Smooth muscle cell (in vitro differentiated cells): ENCODE data around the gene DGKD. TPM values are rescaled to one million over a fixed set of nuclear protein-coding genes. Genes with fewer than 3 reads are reported as not detected.

Source experiments
- DNase-seq: peaks from one replicate; lab custom pipeline; 2025; ENCODE audit not compliant: unreplicated experiment; lab: John Stamatoyannopoulos, UW
- H2AFZ ChIP-seq: fragments of 200-600 bp; sonication (generic); 2 replicates; pipeline ENCODE4 v1.6.0; 2016; ENCODE audit warnings: antibody characterized with exemption, low read depth, mild to moderate bottlenecking
- H3F3A ChIP-seq: fragments of 200-600 bp; sonication (generic); 2 replicates; pipeline ENCODE4 v1.6.0; 2017; ENCODE audit warnings: antibody characterized with exemption, low read depth
- H3K27ac ChIP-seq: fragments of 200-600 bp; sonication (generic); 2 replicates; pipeline ENCODE4 v1.5.1; 2016; ENCODE audit warnings: low read depth, mild to moderate bottlenecking
- H3K27me3 ChIP-seq: fragments of 200-600 bp; sonication (generic); 2 replicates; pipeline ENCODE4 v1.6.1; 2016; ENCODE audit warnings: low read depth, mild to moderate bottlenecking
- H3K36me3 ChIP-seq: fragments of 200-600 bp; sonication (generic); 2 replicates; pipeline ENCODE4 v1.5.1; 2016; ENCODE audit warnings: low read depth
- H3K4me1 ChIP-seq: fragments of 200-600 bp; sonication (generic); 2 replicates; pipeline ENCODE4 v1.5.1; 2016; ENCODE audit warnings: low read depth
- H3K4me2 ChIP-seq: fragments of 200-600 bp; sonication (generic); 2 replicates; pipeline ENCODE4 v1.6.0; 2016; ENCODE audit warnings: mild to moderate bottlenecking
- H3K4me3 ChIP-seq: fragments of 200-600 bp; sonication (generic); 2 replicates; pipeline ENCODE4 v1.5.1; 2016; ENCODE audit warnings: mild to moderate bottlenecking
- H3K79me2 ChIP-seq: fragments of 200-600 bp; sonication (generic); 2 replicates; pipeline ENCODE4 v1.6.0; 2016; ENCODE audit warnings: low read depth, mild to moderate bottlenecking
- H3K9ac ChIP-seq: fragments of 200-600 bp; sonication (generic); 2 replicates; pipeline ENCODE4 v1.6.0; 2016; ENCODE audit warnings: low read depth
- H3K9me3 ChIP-seq: fragments of 200-600 bp; sonication (generic); replicated peaks from 2 replicates; pipeline ENCODE4 v1.5.1; 2016; ENCODE audit warnings: low read depth
- H4K20me1 ChIP-seq: fragments of 200-600 bp; sonication (generic); 2 replicates; pipeline ENCODE4 v1.6.0; 2016; ENCODE audit warnings: low read depth
- WGBS: methylation state at CpG from one replicate; pipeline ENCODE4 v1.1.7; 2016; ENCODE audit warnings: low lambda C conversion rate; 5-methylcytosine and 5-hydroxymethylcytosine counted together
- polyA plus RNA-seq: library from polyadenylated mRNA; unstranded; fragments of >200 nt; fragmentation: Nextera tagmentation; extraction: Ambion mirVana; gene quantifications from 2 replicates; pipeline ENCODE4 v1.2.1, GENCODE V29; 2016
- total RNA-seq: library from RNA; depleted of rRNA; stranded (reverse); fragments of >200 nt; gene quantifications from 2 replicates; pipeline ENCODE4 v1.2.3, GENCODE V29; 2014
- TF ChIP-seq, protein P1 (sequence below): fragments of 200-600 bp; sonication (generic); IDR thresholded peaks from 2 replicates; pipeline ENCODE4 v1.5.1; 2017; ENCODE audit warnings: borderline replicate concordance, mild to moderate bottlenecking, antibody characterized with exemption; ENCODE audit not compliant: insufficient read depth, poor library complexity, severe bottlenecking

The DGKD gene
- total and polyA plus RNA-seq, 2 experiments from 2014 or later: 12.2 to 14.2 TPM

DNA sequence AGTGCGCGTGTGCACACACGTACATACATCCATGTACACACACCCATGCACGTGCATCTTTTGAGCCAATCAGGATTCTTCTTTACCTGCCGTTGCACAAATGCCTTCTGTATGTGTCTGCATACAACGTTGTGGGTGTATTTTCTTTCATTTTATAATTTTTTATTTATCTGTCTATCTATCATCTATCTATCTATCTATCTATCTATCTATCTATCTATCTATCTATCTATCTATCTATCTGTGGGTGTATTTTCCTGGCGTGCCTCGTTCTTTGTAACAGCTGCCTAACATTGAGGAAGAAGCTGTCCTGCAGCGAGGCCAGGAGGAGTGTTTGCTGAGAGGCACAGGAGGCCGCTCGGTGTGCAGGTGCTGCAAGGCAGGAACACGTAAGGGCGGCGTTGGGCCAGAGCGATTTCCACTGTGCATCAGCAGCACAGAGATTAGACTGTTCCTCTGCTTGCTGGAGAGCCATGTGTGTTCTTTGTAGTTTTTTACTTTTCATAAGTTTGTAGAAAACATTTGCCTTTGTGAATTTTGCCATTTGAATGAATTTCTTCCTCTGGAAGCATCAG is 84.4 kb downstream of the DGKD start:
- Histone ChIP-seq H3F3A (no peaks in the 10 kb centered on the region), H3K79me2 (no peaks in the 10 kb centered on the region), H3K4me3 (no peak overlapping the region), H3K36me3 (no peaks in the 10 kb centered on the region), H2AFZ (no peak overlapping the region), H3K9me3 (no peaks in the 10 kb centered on the region), H3K27ac (no peak overlapping the region), H3K9ac (no peak overlapping the region), H3K4me2 (no peak overlapping the region), H3K27me3 (no peaks in the 10 kb centered on the region), H3K4me1 (no peaks in the 10 kb centered on the region), H4K20me1 (no peaks in the 10 kb centered on the region)
- TF ChIP-seq, protein P1, sequence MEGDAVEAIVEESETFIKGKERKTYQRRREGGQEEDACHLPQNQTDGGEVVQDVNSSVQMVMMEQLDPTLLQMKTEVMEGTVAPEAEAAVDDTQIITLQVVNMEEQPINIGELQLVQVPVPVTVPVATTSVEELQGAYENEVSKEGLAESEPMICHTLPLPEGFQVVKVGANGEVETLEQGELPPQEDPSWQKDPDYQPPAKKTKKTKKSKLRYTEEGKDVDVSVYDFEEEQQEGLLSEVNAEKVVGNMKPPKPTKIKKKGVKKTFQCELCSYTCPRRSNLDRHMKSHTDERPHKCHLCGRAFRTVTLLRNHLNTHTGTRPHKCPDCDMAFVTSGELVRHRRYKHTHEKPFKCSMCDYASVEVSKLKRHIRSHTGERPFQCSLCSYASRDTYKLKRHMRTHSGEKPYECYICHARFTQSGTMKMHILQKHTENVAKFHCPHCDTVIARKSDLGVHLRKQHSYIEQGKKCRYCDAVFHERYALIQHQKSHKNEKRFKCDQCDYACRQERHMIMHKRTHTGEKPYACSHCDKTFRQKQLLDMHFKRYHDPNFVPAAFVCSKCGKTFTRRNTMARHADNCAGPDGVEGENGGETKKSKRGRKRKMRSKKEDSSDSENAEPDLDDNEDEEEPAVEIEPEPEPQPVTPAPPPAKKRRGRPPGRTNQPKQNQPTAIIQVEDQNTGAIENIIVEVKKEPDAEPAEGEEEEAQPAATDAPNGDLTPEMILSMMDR: no peak
- 96% methylated on average over 15 of the region's 15 CpGs for WGBS
- no peak for DNase-seq

DNA sequence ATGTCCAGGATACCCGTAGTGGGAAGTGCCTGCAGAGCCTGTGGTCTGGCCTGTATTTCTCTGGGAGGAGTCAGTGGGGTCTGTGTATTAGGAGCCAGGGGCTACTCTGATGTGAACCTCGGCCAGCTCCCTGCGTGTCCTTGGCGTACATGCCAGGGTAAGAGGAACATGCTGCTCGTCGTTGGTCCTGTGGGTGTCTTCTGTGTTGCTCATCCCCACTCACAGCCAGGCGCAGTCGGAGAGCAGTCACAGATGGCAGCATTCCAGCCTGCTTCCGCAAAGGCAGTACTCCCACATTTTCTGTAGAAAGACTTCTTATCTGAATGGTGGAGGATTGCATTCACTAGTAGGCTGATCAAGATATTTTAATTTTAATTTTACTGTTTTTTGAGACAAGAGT is 84.9 kb downstream of the DGKD start:
- no peak overlapping the region for H3K9ac ChIP-seq
- no peaks in the 10 kb centered on the region for H3K79me2 ChIP-seq
- H3K27ac ChIP-seq: no peak overlapping the region
- H3K4me1 ChIP-seq: no peaks in the 10 kb centered on the region
- no peak overlapping the region for H2AFZ ChIP-seq
- no peaks in the 10 kb centered on the region for H3K36me3 ChIP-seq
- H3F3A ChIP-seq: no peaks in the 10 kb centered on the region
- no peaks in the 10 kb centered on the region for H4K20me1 ChIP-seq
- no peak for DNase-seq
- H3K9me3 ChIP-seq: no peaks in the 10 kb centered on the region
- WGBS: 72% methylated on average over 9 of the region's 9 CpGs
- H3K4me3 ChIP-seq: no peak overlapping the region
- TF ChIP-seq, protein P1: no peak
- no peak overlapping the region for H3K4me2 ChIP-seq
- no peaks in the 10 kb centered on the region for H3K27me3 ChIP-seq

DNA sequence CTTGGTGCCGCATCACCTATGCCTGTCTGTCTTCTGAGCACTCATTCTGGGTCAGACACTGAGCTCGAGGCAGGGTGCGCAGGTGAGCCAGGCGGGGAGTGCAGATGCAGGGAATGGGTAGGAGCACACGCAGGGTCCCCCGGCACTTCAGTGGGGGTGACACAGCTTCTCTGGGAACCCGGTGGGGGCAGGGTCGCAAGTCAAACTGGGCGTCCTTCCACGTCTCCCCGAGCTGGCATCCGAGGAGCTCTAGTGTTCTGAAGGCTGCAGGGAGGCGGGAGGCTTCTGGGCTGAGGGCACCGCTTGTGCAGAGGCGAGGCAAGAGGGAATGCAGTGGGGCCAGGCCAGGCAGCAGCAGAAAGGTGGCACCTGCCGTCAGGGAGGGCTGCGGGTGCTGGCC is 86.0 kb downstream of the DGKD start:
- Histone ChIP-seq H3K4me2 (no peak overlapping the region), H3K4me1 (no peaks in the 10 kb centered on the region), H2AFZ (no peak overlapping the region), H3K9me3 (no peaks in the 10 kb centered on the region), H3K27ac (no peak overlapping the region), H3K79me2 (no peaks in the 10 kb centered on the region), H3K27me3 (no peaks in the 10 kb centered on the region), H3K4me3 (no peak overlapping the region), H3F3A (no peaks in the 10 kb centered on the region), H3K36me3 (no peaks in the 10 kb centered on the region), H3K9ac (no peak overlapping the region), H4K20me1 (no peaks in the 10 kb centered on the region)
- TF ChIP-seq, protein P1: no peak
- no peak for DNase-seq
- WGBS: 94% methylated on average over 17 of the region's 17 CpGs

DNA sequence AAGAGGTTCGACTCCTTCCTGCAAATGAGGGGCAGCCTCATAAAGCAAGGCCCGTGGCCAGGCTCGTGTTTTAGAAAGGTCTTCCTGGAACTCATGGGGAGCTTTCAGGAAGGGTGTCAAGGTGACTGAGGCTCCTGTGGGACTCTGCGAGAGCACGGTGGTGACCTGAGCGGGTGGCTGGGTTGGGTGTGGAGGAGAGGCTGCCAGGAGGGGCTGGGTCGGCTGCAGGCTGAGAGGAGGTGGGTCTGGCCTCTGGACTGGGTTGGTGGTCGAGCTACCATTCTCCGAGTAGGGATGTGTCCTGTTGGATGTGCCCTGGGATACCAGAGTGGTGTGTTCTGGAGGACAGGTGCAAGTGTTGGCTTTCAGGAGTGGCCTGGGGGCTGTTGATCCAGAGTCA is 86.4 kb downstream of the DGKD start:
- no peaks in the 10 kb centered on the region for H3F3A ChIP-seq
- H2AFZ ChIP-seq: no peak overlapping the region
- H3K27me3 ChIP-seq: no peaks in the 10 kb centered on the region
- H3K4me3 ChIP-seq: no peak overlapping the region
- DNase-seq: no peak
- no peaks in the 10 kb centered on the region for H3K9me3 ChIP-seq
- H3K9ac ChIP-seq: no peak overlapping the region
- WGBS: 98% methylated on average over 9 of the region's 9 CpGs
- no peaks in the 10 kb centered on the region for H3K79me2 ChIP-seq
- H3K4me1 ChIP-seq: no peaks in the 10 kb centered on the region
- TF ChIP-seq, protein P1: no peak
- no peak overlapping the region for H3K27ac ChIP-seq
- no peak overlapping the region for H3K4me2 ChIP-seq
- no peaks in the 10 kb centered on the region for H4K20me1 ChIP-seq
- H3K36me3 ChIP-seq: no peaks in the 10 kb centered on the region
